Measurements from ENCODE around the gene PLCE1. TPM values are rescaled to one million over a fixed set of nuclear protein-coding genes. Genes with fewer than 3 reads are reported as not detected.
"Not testable (repeated sequence)": the region's sequence is repeated elsewhere in the genome, so short reads cannot be mapped to it uniquely, and the experiment has no call there.

PLCE1 gene
- total RNA-seq = 8.6 TPM

DNA sequence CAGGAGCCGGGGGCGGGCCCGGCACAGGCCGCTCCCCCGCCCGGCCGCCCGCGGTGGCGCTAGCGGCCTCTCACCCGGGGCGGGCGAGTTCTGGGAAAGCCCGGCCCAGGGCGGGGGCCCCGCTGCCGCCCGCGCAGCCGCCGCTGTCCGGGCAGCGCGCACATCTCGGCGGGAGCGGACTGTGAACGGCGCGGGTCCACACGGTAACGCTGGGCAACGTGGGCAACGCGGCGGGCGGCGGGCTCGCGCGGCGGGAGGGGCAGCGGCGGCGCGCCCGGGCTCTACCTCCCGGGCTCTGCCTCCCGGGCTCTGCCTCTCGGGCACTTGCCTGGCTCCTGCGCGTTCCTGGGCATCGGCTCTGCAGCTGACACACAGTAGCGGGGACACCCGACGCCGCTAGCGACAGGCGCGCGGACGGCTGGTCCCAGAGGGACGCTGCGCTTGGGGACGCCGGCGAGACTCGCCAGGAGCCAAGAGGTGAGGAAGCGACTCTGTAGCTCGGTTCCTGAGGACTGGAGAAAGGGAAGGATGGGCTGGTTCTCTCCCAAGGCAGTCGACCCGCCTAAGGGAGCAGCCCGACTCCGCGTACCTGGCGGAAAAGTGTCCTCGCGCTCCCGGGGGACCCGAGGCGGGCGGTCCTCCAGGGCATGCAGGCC is at the start of gene PLCE1:
PLCE1 (plus strand) TSS at position 150 of the 656 bp plus-strand sequence. CDS start 37,116 bp downstream, outside the sequence.
- DNase-seq = peak; percentile 10

DNA sequence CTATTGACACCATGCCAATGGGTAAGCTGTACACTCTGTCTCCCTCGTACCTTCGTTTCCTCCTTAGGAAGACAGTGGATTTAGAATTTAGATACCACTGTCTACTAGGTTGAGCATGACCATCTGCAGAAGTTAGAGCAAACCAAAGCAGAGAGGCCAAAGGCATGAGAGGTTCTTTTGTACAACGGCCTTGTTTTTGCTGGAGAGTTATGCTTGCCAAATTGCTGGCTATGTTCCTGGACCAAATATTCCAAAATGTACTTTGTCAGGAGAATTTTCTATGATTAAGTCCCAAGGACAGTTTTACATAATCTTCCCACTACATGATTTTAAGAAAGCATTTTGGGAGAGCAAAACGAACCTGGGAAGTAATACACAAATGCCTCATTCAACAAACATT is 47.9 kb upstream of the PLCE1 start:
- no peak for DNase-seq

DNA sequence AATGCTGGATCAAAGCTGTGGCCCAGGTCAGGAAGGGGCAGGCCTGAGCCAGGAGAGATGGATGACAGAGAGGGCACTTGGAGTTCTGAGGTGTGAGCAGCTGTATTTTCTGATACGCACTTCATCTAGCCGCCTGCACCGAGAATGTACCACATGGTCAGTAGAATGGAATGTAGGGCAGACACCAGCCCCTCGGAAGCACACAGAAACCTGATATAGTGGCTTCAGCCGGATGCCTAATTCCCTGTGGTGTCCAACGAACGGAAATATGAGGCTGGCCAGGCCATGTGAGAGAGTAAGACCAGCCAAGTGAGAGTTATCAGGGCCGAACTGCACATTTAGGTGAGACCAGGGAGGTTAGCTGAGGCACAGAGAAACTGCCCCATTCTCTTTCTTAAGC is 46.7 kb upstream of the PLCE1 start:
- DNase-seq = no peak

DNA sequence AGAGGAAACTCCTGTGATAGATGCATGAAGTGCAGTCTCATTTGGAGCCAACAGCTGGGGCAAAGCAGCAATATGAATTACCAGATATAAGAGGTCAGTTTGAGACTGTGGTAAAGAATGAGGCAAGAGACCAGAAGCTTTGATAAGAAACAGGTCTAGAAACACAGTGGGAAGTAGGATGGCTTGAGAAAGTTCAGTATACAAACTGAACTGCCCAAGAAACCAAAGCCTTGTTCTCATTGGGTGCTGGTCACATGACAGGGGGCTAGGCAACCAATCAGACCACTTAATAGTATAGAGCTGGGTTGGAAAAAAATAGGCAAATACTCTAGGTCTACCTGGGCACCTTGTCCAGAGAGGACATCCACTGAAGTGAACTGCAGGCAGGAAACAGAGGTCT is 46.2 kb upstream of the PLCE1 start:
- DNase-seq = no peak

DNA sequence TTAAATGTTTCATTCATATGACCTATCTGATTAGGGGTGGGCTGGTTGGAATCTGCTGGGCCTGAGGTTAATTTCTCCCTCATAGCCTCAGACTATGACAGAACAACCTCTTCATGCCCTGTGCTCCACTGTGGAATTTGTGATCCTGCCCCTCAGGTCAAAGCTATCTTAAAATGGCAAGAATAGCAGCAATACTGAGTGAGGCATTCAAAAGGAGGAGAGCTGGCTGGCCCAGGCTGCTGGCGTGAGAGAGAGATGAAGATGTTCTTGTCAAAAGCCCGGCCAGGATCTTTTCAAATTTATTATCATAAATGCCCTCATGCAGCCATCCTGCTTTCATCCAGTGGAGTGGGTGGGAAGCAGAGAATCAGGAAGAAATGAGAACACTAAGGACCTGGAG is 41.8 kb upstream of the PLCE1 start:
- no peak for DNase-seq

DNA sequence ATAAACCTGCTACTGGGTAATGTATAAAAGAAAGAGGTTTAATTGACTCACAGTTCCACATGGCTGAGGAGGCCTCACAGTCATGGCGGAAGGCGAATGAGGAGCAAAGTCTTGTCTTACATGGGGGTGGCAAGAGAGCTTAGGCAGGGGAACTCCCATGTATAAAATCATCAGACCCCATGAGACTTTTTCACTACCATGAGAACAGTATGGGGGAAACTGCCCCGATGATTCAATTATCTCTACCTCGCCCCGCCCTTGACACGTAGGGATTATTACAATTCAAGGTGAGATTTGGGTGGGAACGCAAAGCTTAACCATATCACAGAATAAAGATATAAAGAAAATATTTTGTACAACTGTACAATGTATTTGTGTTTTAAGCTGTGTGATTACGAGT is 39.4 kb upstream of the PLCE1 start:
- DNase-seq = no peak

GRCh38 chr10:93954726-93955363 is 38.9 kb upstream of the PLCE1 start:
- DNase-seq = no peak

- no peak for DNase-seq
Observed at GRCh38 chr10:93958834-93959233, 34.9 kb upstream of the PLCE1 start.

DNA sequence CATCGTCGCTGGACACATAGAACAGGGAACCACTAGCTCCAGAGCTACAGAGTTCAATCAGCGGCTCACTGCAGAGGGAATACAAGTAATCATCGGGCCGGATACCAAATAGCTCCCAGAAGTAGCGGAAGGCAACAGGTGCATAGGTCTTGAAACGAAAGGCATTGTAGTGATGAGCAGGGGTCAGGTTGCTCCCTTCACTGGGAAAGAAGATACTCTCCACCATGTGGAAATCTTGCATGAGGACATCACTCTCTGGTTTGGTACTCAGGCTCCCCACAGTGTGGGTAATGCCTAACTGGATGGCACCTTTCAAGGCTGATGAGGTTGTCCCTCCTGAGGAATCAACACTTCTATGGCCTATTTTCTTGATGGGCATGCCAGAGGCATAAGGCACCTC is 32.7 kb upstream of the PLCE1 start:
- not testable (repeated sequence) for DNase-seq

GRCh38 chr10:93962973-93963372 is 30.8 kb upstream of the PLCE1 start:
- no peak for DNase-seq

DNA sequence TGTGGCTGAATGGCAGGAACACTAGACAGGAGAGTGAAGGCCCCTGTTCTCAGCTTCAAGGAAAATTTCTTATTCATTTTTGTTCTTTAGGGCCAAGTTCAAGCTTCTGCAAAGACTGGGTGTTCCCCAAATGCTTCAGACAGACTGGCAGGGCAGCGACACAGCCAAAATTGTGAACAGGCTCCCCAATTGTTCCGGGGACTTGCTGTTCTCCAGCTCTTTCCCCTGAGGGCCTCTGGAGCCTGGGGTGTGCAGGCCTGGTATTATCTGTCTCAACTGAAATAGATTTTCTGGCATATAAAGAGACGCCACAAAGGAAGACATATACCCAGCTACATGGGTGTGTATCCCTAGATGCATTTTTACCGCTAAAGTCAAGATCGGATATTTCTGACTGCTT is 30.3 kb upstream of the PLCE1 start:
- no peak for DNase-seq

- DNase-seq = no peak
Observed at GRCh38 chr10:93965911-93966310, 27.8 kb upstream of the PLCE1 start.

DNA sequence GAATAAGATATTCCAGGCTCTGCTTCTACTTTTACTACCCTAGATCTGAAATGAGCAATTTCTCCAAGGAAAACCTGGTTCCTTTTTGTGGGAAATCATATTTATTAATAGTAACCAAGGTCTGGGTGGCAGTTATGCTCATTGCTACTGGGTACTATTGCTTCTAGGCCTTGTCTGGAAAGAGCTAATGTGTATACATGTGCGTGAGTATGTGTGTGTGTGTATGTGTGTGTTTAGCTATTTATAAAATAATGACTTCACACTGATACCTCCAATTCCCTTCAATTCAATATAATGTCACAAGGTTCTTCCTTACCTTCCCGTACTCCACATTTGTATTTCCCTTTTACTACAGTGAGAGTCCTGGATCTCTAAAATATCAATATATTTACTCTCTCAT is 26.0 kb upstream of the PLCE1 start:
- DNase-seq = no peak

DNA sequence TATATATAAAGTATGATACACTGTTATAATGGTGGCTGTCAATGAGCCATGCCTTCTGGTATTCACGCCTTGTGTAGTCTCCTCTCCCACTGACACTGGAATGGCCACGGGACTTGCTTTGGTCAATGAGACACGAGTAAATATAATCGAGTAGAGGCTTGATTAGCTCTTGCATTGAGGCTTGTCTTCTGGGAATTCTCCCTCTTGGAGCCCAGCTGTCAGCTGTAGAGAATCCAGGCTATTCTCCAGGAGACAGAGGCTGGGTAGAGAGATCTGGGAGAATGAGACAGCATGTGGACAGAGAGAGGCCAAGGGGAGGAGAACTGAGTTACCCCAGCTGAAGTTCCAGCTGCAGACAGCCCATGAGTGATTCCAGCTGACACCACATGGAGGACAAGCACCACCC is 25.2 kb upstream of the PLCE1 start:
- no peak for DNase-seq

DNA sequence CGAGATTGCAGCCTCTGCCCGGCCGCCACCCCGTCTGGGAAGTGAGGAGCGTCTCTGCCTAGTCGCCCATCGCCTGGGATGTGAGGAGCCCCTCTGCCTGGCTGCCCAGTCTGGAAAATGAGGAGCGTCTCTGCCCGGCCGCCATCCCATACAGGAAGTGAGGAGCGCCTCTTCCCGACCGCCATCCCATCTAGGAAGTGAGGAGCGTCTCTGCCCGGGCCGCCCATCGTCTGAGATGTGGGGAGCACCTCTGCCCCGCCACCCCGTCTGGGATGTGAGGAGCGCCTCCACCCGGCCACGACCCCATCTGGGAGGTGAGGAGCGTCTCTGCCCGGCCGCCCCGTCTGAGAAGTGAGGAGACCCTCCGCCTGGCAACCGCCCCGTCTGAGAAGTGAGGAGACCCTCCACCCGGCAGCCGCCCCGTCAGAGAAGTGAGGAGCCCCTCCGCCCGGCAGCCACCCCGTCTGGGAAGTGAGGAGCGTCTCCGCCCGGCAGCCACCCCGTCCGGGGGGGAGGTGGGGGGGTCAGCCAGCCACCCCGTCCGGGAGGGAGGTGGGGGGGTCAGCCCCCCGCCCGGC is 23.2 kb upstream of the PLCE1 start:
- not testable (repeated sequence) for DNase-seq

DNA sequence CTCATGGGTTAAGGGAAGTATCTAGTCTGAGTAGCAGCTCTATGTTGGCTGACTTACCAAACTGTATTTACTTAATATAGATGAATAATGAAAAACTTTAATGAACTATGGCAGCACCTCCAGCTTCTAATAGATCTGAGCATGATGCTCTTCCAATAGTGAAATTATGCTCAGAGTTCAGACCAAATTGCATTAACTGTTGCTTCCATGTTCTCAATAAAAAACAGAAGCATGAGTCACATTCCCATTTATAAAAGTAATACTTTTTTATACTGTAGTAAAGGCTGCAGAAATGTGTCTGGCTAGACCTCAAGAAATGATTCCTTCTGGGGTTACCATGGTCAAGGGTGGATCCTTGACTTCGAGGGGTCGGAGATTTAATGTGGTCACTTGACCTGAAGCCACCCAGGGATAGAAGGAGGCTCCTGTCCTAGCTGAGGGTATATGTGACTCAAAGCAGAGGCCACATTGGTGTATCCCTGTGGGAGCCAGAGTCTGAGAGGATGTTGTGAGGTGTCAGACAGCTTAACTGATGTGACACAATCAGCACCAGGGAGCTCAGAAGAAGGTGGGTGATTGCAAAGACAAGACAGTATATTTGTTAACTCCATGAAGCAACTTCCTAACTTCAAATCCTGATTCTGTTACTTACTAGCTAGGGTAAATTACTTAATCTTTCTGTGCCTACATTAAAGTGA is 19.8 kb upstream of the PLCE1 start:
- no peak for DNase-seq

DNA sequence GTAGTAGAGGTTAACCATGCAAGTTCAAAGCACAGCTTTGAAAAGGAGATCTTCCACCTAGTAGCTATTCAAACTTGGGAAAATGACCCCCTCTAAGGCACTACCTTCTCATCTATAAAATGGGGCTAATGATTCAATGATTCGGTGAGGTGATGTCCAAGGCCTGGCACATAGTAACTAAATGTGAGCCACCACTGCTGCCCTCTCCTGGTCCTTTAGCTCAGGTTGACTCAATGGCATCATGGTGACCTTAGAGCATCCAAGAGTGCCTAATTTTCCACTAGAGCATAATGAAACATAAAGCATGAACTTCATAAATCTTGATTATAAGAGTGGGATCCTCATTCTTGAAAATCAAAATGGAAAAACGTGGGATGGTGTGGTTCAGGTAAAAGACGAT is 16.3 kb upstream of the PLCE1 start:
- no peak for DNase-seq

- no peak for DNase-seq
Observed at GRCh38 chr10:93980486-93980885, 13.2 kb upstream of the PLCE1 start.

GRCh38 chr10:93991114-93991513 is 2.6 kb upstream of the PLCE1 start:
- DNase-seq = no peak

GRCh38 chr10:93991596-93992284 is 2.0 kb upstream of the PLCE1 start:
- DNase-seq = peak; percentile 47

DNA sequence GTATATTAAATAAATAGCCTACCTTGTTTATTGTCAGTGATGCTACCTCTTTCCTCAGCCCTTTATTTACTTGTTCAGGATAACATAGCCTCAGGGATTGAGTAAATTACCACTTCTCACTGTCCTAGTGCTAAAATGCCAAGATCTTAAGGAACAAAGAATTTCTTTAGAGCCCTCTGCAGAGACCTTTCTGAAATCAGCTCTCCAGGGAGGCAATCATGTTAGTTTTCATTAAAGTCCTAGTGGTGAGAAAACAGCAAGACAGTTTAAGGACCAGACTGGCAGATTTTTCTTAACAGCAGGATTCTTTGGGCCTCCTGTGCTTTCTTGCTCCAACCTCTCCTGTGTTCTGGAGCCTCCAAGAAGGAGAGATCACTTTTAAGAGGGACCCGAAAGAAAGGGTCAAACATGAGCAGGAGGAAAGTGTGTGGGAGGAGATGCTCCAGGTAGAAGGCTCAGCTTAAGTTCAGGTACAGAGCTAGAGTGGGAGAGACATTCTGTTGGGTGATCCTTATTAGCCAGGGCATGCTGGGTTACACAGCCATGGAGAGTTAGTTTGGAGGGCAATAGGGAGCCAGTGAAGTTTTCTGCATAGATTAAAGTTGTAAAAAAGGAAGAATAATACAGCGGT is 1.2 kb upstream of the PLCE1 start:
- DNase-seq = no peak

GRCh38 chr10:93993414-93993781 is 333 bp upstream of the PLCE1 start:
- no peak for DNase-seq
